ENCODE measurements around the gene PTPRN2.

- TF ChIP-seq CTCF (IDR thresholded peaks at IDR 0.05), result no peak
- TF ChIP-seq GABPA (IDR thresholded peaks at IDR 0.05; ENCODE audit: low read depth), result no peak
- TF ChIP-seq YY1 (IDR thresholded peaks at IDR 0.05; ENCODE audit: low read depth), result no peak
- TF ChIP-seq FOXJ3 (CRISPR knock-in tag; IDR thresholded peaks at IDR 0.05), result no peak
- no peak for TF ChIP-seq TEAD4 (IDR thresholded peaks at IDR 0.05; ENCODE audit: borderline replicate concordance, insufficient read depth)
- no peak for TF ChIP-seq TAF1 (IDR thresholded peaks at IDR 0.05; ENCODE audit: borderline replicate concordance, low read depth, low read length)
- no peak for TF ChIP-seq CHD2 (IDR thresholded peaks at IDR 0.05; ENCODE audit: low read length, partially characterized antibody)
- no peak for TF ChIP-seq RFX5 (IDR thresholded peaks at IDR 0.05; ENCODE audit: low read length)
- no peak for TF ChIP-seq JUND (IDR thresholded peaks at IDR 0.05)
- no peak for TF ChIP-seq NFIC (IDR thresholded peaks at IDR 0.05; ENCODE audit: borderline replicate concordance)
- no peak for TF ChIP-seq SMC3 (IDR thresholded peaks at IDR 0.05; ENCODE audit: low read depth, low read length)
These were observed 1043.8 kb downstream of the PTPRN2 start for GRCh38 chr7:157543791-157544190.
